H9 (cell line): ENCODE data around the gene GFER. TPM values are rescaled to one million over a fixed set of nuclear protein-coding genes. Genes with fewer than 3 reads are reported as not detected.
A peak's percentile ranks its signal among the peaks of the same experiment; 100 is the strongest.

ENCODE experiments used
- DNase-seq: peaks from one replicate; pipeline ENCODE4 v3.0.0-alpha.2; 2017
- H2AFZ ChIP-seq: one replicate; pipeline ENCODE4 v1.6.1; 2013; ENCODE audit warnings: mild to moderate bottlenecking, low read length, control low read depth, moderate library complexity
- H2AK5ac ChIP-seq: 2 replicates; pipeline ENCODE4 v1.6.1; 2013; ENCODE audit warnings: low read length, control low read depth, mixed read lengths; ENCODE audit not compliant: insufficient read length
- H2BK120ac ChIP-seq: one replicate; pipeline ENCODE4 v1.6.1; 2013; ENCODE audit warnings: low read depth, mild to moderate bottlenecking, low read length, control low read depth, inconsistent platforms; ENCODE audit not compliant: poor library complexity, severe bottlenecking
- H2BK12ac ChIP-seq: 2 replicates; pipeline ENCODE4 v1.6.1; 2013; ENCODE audit warnings: low read length, control low read depth, mixed read lengths, low read depth; ENCODE audit not compliant: insufficient read length
- H2BK15ac ChIP-seq: 2 replicates; pipeline ENCODE4 v1.6.1; 2013; ENCODE audit warnings: low read depth, low read length, control low read depth
- H2BK20ac ChIP-seq: one replicate; pipeline ENCODE4 v1.6.1; 2013; ENCODE audit warnings: low read depth, mild to moderate bottlenecking, low read length, control low read depth, inconsistent platforms; ENCODE audit not compliant: poor library complexity, severe bottlenecking
- H2BK5ac ChIP-seq: 2 replicates; pipeline ENCODE4 v1.6.1; 2013; ENCODE audit warnings: low read length, control low read depth, mixed read lengths; ENCODE audit not compliant: insufficient read length
- H3K14ac ChIP-seq: 2 replicates; pipeline ENCODE4 v1.6.1; 2013; ENCODE audit warnings: low read length, control low read depth; ENCODE audit not compliant: insufficient read depth
- H3K18ac ChIP-seq: 2 replicates; pipeline ENCODE4 v1.6.1; 2013; ENCODE audit warnings: low read depth, mild to moderate bottlenecking, mixed read lengths, low read length, control low read depth; ENCODE audit not compliant: insufficient read length
- H3K23ac ChIP-seq: 2 replicates; pipeline ENCODE4 v1.6.1; 2013; ENCODE audit warnings: low read length, control low read depth, mixed read lengths, low read depth; ENCODE audit not compliant: insufficient read length
- H3K23me2 ChIP-seq: 2 replicates; pipeline ENCODE4 v1.6.1; 2013; ENCODE audit warnings: low read depth, mild to moderate bottlenecking, mixed read lengths, low read length, control low read depth; ENCODE audit not compliant: insufficient read length, poor library complexity, severe bottlenecking
- H3K27ac ChIP-seq: 2 replicates; pipeline ENCODE4 v1.5.1; 2013; ENCODE audit warnings: low read length, control low read depth, mixed read lengths, low read depth; ENCODE audit not compliant: insufficient read length
- H3K27me3 ChIP-seq: 2 replicates; pipeline ENCODE4 v1.6.1; 2013; ENCODE audit warnings: low read length, control low read depth, inconsistent platforms; ENCODE audit not compliant: insufficient read depth
- H3K4ac ChIP-seq: 2 replicates; pipeline ENCODE4 v1.6.1; 2013; ENCODE audit warnings: low read depth, mild to moderate bottlenecking, control low read depth, inconsistent platforms, low read length, moderate library complexity
- H3K4me1 ChIP-seq: 2 replicates; pipeline ENCODE4 v1.6.1; 2013; ENCODE audit warnings: low read length, control low read depth, inconsistent platforms; ENCODE audit not compliant: insufficient read depth
- H3K4me2 ChIP-seq: 2 replicates; pipeline ENCODE4 v1.6.1; 2013; ENCODE audit warnings: low read length, control low read depth, mixed read lengths; ENCODE audit not compliant: insufficient read length, insufficient read depth
- H3K56ac ChIP-seq: 2 replicates; pipeline ENCODE4 v1.6.1; 2013; ENCODE audit warnings: low read depth, mild to moderate bottlenecking, mixed read lengths, low read length, control low read depth; ENCODE audit not compliant: insufficient read length
- H3K79me1 ChIP-seq: 2 replicates; pipeline ENCODE4 v1.6.1; 2013; ENCODE audit warnings: low read depth, mild to moderate bottlenecking, moderate library complexity, low read length, control low read depth, inconsistent platforms; ENCODE audit not compliant: insufficient read depth, poor library complexity, severe bottlenecking
- H3K79me2 ChIP-seq: 2 replicates; pipeline ENCODE4 v1.6.1; 2013; ENCODE audit warnings: low read length, control low read depth, inconsistent platforms; ENCODE audit not compliant: insufficient read depth
- H3K9ac ChIP-seq: 2 replicates; pipeline ENCODE4 v1.6.1; 2013; ENCODE audit warnings: low read length, control low read depth, mixed read lengths; ENCODE audit not compliant: insufficient read length; ENCODE audit errors: extremely low read depth
- H3K9me3 ChIP-seq: one replicate; pipeline ENCODE4 v1.6.1; 2013; ENCODE audit warnings: low read depth, low read length, inconsistent platforms; ENCODE audit not compliant: control insufficient read depth
- H3T11ph ChIP-seq: one replicate; pipeline ENCODE4 v1.6.1; 2013; ENCODE audit warnings: mild to moderate bottlenecking, low read length, control low read depth, inconsistent platforms
- H4K20me1 ChIP-seq: one replicate; pipeline ENCODE4 v1.6.1; 2013; ENCODE audit not compliant: control insufficient read depth, insufficient read length, insufficient read depth
- H4K5ac ChIP-seq: 2 replicates; pipeline ENCODE4 v1.6.1; 2013; ENCODE audit warnings: low read depth, mild to moderate bottlenecking, mixed read lengths, low read length, control low read depth; ENCODE audit not compliant: insufficient read length
- H4K8ac ChIP-seq: replicated peaks from 2 replicates; pipeline ENCODE4 v1.6.1; 2013; ENCODE audit warnings: low read length, control low read depth, mixed read lengths, low read depth; ENCODE audit not compliant: insufficient read length
- H4K91ac ChIP-seq: 2 replicates; pipeline ENCODE4 v1.6.1; 2013; ENCODE audit warnings: low read depth, mild to moderate bottlenecking, moderate library complexity, mixed read lengths, low read length, control low read depth; ENCODE audit not compliant: insufficient read length
- H3K27ac Mint-ChIP-seq, 3 experiments: 2 replicates in 2 of 3; 3 replicates in 1 of 3; pipeline ENCODE4 v1.8.0; 2020 to 2021; ENCODE audit warnings: mixed read lengths in 3 of 3, mild to moderate bottlenecking in 1 of 3, moderate library complexity in 1 of 3
- H3K27me3 Mint-ChIP-seq: 2 replicates; pipeline ENCODE4 v1.8.0; 2021; ENCODE audit warnings: low read depth, mild to moderate bottlenecking, moderate library complexity, mixed read lengths
- H3K36me3 Mint-ChIP-seq, 3 experiments: 2 replicates in 2 of 3; 3 replicates in 1 of 3; pipeline ENCODE4 v1.8.0; 2020 to 2021; ENCODE audit warnings: low read depth in 3 of 3, mixed read lengths in 3 of 3; ENCODE audit not compliant: insufficient read depth in 1 of 3
- H3K4me1 Mint-ChIP-seq, 2 experiments: 2 replicates each; pipeline ENCODE4 v1.8.0; 2020; ENCODE audit warnings: mixed read lengths in 2 of 2
- H3K4me3 Mint-ChIP-seq, 2 experiments: 2 replicates in 1 of 2; 3 replicates in 1 of 2; pipeline ENCODE4 v1.8.0; 2020 to 2021; ENCODE audit warnings: mild to moderate bottlenecking in 2 of 2, mixed read lengths in 2 of 2, moderate library complexity in 1 of 2
- H3K9me3 Mint-ChIP-seq, 2 experiments: 2 replicates in 1 of 2; 3 replicates in 1 of 2; pipeline ENCODE4 v1.8.0; 2020; ENCODE audit warnings: mild to moderate bottlenecking in 2 of 2, mixed read lengths in 2 of 2, moderate library complexity in 1 of 2
- WGBS: extraction: QIAGEN DNeasy Blood & Tissue Kit; methylation state at CpG from one replicate; pipeline ENCODE4 v1.1.7; 2013; ENCODE audit warnings: missing lambda C conversion rate, low lambda C conversion rate, mixed read lengths; ENCODE audit not compliant: insufficient read length; ENCODE audit errors: extremely low coverage; 5-methylcytosine and 5-hydroxymethylcytosine counted together
- total RNA-seq: library from RNA; stranded (reverse); gene quantifications from 2 replicates; pipeline ENCODE4 v1.2.1, GENCODE V29; 2021
- TF ChIP-seq, protein P1 (sequence below): fragments of 200-600 bp; sonication (generic); conservative IDR thresholded peaks from 3 replicates; pipeline ENCODE4 v1.8.0; 2021; ENCODE audit warnings: antibody characterized with exemption, mild to moderate bottlenecking

Gene GFER
- total RNA-seq, 1 experiment from 2014 or later = 49.1 TPM

DNA sequence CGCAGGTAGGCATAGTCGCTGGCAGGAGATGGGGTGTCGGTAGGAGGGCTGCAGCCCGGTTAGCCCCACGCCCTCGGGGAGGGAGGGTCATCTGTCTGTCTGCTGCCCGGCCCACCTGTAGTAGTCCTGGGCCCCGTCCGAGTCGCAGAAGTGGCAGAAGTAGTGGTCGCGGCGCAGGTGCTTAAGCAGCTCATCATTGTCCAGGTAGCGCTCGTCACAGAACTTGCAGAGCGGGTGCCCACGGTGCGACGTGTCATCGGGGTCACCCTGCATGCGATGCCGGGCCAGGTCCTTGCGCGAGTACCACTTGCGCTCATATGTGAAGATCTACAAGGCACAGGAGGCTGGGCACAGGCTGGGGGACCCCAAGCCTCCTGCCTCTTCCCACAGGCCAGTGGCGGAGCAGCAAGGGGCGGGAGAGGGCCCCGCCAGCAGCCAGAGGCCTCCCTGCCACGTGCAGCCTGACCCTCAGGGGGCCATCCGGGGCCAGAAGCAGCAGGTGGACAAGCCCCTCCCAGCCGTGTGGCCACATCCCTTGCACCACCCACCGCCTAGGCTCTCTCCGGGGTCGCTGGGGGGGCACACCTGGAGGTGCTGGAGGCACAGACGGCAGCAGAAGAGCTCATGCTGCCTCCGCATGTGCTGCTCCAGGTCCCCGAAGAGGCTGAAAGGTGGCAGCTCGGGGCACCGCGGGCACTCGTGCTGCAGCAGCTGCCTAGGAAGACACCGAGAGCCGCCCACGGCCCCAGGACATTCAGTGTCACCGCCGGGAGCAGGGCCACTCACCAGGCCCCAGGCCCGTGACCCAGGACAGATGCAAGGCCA lies 18.6 kb downstream of the GFER start:
- no peak overlapping the region for H2BK120ac ChIP-seq

More for the DNA sequence above, 18.6 kb downstream of the GFER start:
- Mint-ChIP-seq H3K4me3 (no peak overlapping the region), H3K4me1 (peaks cover 8 to 19% of the 10 kb centered on the region in 2 experiments), H3K27ac (0 out of 7 replicates have a peak overlapping the region, but pooled peaks of 1 of the 3 experiments have one; percentile 44), H3K36me3 (peaks cover 18 to 44% (median 44%) of the 10 kb centered on the region in 3 experiments), H3K27me3 (no peaks in the 10 kb centered on the region), H3K9me3 (no peaks in the 10 kb centered on the region)
- Histone ChIP-seq H3K9ac (no peak overlapping the region), H3K79me1 (peaks cover 17% of the 10 kb centered on the region), H4K20me1 (no peaks in the 10 kb centered on the region), H3K4ac (no peak overlapping the region), H3K23ac (no peak overlapping the region), H2AK5ac (no peak overlapping the region), H4K5ac (no peak overlapping the region), H2BK12ac (no peak overlapping the region), H3K79me2 (peaks cover 13% of the 10 kb centered on the region; the same call in 1 of the 2 replicates), H3K4me1 (peaks cover 1% of the 10 kb centered on the region; the same call in 1 of the 2 replicates), H3K27ac (no peak overlapping the region), H4K8ac (no peak overlapping the region), H4K91ac (no peak overlapping the region), H3K18ac (no peak overlapping the region), H3T11ph (no peak overlapping the region), H3K14ac (no peak overlapping the region), H2BK15ac (no peak overlapping the region), H3K27me3 (no peaks in the 10 kb centered on the region), H3K4me2 (no peak overlapping the region), H2BK5ac (no peak overlapping the region), H3K9me3 (no peaks in the 10 kb centered on the region), H2BK20ac (no peak overlapping the region), H2AFZ (no peak overlapping the region), H3K23me2 (no peaks in the 10 kb centered on the region), H3K56ac (no peak overlapping the region)
- no peak for DNase-seq
- no CpG with 5 or more reads among the region's 47 CpGs for WGBS
- TF ChIP-seq, protein P1, sequence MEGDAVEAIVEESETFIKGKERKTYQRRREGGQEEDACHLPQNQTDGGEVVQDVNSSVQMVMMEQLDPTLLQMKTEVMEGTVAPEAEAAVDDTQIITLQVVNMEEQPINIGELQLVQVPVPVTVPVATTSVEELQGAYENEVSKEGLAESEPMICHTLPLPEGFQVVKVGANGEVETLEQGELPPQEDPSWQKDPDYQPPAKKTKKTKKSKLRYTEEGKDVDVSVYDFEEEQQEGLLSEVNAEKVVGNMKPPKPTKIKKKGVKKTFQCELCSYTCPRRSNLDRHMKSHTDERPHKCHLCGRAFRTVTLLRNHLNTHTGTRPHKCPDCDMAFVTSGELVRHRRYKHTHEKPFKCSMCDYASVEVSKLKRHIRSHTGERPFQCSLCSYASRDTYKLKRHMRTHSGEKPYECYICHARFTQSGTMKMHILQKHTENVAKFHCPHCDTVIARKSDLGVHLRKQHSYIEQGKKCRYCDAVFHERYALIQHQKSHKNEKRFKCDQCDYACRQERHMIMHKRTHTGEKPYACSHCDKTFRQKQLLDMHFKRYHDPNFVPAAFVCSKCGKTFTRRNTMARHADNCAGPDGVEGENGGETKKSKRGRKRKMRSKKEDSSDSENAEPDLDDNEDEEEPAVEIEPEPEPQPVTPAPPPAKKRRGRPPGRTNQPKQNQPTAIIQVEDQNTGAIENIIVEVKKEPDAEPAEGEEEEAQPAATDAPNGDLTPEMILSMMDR = no peak
